GM10266 (cell line): Measurements from ENCODE around the gene MVB12B.
"Not testable (repeated sequence)": the region's sequence is repeated elsewhere in the genome, so short reads cannot be mapped to it uniquely, and the experiment has no call there.

Experiments
- DNase-seq: peaks from one replicate; pipeline ENCODE4 v3.0.0; 2012; ENCODE audit errors: extremely low spot score
- TF ChIP-seq, protein P1 (sequence below): IDR thresholded peaks from 2 replicates; pipeline ENCODE4 v1.5.1; 2012; ENCODE audit warnings: mild to moderate bottlenecking, low read depth; ENCODE audit not compliant: control insufficient read depth, insufficient read depth; ENCODE audit errors: missing control alignments

The MVB12B gene

DNA sequence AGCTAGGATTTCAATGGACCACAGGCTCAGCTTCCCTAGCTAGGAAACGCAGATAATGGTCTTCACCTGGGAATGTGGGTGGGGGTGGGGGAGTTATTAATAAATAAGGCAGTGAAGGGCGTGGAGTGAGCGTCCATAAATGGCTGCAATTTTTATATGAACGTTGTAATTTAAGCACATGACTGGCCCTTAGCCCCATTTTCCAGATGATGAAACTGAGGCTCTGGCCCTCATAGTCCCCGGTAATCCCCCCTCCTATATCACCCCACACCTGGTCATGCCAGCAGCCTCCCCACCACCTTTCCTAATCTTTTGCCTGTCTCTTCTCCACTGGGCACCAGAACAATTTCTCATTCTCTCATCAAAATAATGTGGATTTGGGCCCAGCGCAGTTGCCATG is 225.2 kb downstream of the MVB12B start:
- TF ChIP-seq, protein P1, sequence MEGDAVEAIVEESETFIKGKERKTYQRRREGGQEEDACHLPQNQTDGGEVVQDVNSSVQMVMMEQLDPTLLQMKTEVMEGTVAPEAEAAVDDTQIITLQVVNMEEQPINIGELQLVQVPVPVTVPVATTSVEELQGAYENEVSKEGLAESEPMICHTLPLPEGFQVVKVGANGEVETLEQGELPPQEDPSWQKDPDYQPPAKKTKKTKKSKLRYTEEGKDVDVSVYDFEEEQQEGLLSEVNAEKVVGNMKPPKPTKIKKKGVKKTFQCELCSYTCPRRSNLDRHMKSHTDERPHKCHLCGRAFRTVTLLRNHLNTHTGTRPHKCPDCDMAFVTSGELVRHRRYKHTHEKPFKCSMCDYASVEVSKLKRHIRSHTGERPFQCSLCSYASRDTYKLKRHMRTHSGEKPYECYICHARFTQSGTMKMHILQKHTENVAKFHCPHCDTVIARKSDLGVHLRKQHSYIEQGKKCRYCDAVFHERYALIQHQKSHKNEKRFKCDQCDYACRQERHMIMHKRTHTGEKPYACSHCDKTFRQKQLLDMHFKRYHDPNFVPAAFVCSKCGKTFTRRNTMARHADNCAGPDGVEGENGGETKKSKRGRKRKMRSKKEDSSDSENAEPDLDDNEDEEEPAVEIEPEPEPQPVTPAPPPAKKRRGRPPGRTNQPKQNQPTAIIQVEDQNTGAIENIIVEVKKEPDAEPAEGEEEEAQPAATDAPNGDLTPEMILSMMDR = no peak
- DNase-seq = no peak

DNA sequence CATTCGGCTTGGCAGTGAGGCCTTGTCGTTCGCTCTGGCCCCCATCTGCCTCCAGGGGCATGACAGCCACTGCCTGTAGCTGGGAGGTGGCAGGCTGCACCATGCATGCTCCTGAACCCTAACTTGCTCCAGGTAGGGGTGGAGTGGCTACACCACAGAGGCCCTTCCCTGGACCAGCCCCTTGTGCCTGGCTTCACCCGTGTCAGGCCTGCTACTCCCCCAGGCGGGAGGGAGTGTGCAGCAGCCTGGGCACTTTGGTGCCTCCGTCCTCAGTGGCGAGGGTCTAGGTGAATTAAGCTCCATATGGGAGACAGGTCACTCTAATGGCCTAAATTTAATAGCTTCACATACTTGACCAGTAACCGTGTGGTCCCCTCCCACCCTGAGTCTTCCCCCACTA is 227.7 kb downstream of the MVB12B start:
- TF ChIP-seq, protein P1 = no peak
- no peak for DNase-seq

DNA sequence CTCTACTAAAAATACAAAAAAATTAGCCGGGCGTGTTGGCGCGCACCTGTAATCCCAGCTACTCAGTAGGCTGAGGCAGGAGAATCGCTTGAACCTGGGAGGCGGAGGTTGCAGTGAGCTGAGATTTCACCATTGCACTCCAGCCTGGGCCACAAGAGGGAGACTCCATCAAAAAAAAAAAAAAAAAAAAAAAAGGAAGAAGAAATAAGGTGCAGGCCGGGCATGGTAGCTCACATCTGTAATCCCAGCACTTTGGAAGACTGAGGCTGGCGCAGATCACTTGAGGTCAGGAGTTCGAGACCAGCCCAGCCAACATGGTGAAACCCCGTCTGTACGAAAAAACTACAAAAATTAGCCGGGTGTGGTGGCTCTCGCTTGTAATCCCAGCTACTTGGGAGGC is 228.8 kb downstream of the MVB12B start:
- not testable (repeated sequence) for DNase-seq
